ENCODE measurements around the gene PDZD2.

PDZD2 gene

GRCh38 chr5:31924005-31924404 is 285.1 kb downstream of the PDZD2 start:
- Histone ChIP-seq H3K4me3 (ENCODE audit: low read length) (no peak overlapping the region), H3K27me3 (ENCODE audit: control insufficient read depth, low read length) (0 out of 2 replicates have a peak, but pooled peaks cover 3% of the 10 kb centered on the region), H3K4me2 (ENCODE audit: low read length) (no peak overlapping the region), H3K36me3 (ENCODE audit: control insufficient read depth, low read length) (no peaks in the 10 kb centered on the region), H3K4me1 (ENCODE audit: control insufficient read depth, low read length) (no peaks in the 10 kb centered on the region), H3K27ac (ENCODE audit: low read depth, low read length) (no peak overlapping the region), H3K9me3 (ENCODE audit: control insufficient read depth, insufficient read depth, low read length) (no peaks in the 10 kb centered on the region), H4K20me1 (ENCODE audit: control insufficient read depth, insufficient read depth, low read depth, low read length) (no peaks in the 10 kb centered on the region), H3F3A (ENCODE audit: control insufficient read depth, insufficient read depth) (no peaks in the 10 kb centered on the region), H3K9me2 (replicated peaks; ENCODE audit: control insufficient read depth, low read length) (no peaks in the 10 kb centered on the region), H3K79me2 (ENCODE audit: control insufficient read depth, low read length) (no peaks in the 10 kb centered on the region)
- TF ChIP-seq EZH2phosphoT487 (IDR thresholded peaks at IDR 0.05; ENCODE audit: borderline replicate concordance, low read length) = no peak
- TF ChIP-seq, protein P1, sequence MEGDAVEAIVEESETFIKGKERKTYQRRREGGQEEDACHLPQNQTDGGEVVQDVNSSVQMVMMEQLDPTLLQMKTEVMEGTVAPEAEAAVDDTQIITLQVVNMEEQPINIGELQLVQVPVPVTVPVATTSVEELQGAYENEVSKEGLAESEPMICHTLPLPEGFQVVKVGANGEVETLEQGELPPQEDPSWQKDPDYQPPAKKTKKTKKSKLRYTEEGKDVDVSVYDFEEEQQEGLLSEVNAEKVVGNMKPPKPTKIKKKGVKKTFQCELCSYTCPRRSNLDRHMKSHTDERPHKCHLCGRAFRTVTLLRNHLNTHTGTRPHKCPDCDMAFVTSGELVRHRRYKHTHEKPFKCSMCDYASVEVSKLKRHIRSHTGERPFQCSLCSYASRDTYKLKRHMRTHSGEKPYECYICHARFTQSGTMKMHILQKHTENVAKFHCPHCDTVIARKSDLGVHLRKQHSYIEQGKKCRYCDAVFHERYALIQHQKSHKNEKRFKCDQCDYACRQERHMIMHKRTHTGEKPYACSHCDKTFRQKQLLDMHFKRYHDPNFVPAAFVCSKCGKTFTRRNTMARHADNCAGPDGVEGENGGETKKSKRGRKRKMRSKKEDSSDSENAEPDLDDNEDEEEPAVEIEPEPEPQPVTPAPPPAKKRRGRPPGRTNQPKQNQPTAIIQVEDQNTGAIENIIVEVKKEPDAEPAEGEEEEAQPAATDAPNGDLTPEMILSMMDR (IDR thresholded peaks at IDR 0.05; ENCODE audit: low read depth, low read length, poor library complexity, severe bottlenecking) = no peak

GRCh38 chr5:31931874-31932273 is 292.9 kb downstream of the PDZD2 start:
- Histone ChIP-seq H3K27ac (ENCODE audit: low read depth, low read length) (no peak overlapping the region), H3K4me1 (ENCODE audit: control insufficient read depth, low read length) (no peaks in the 10 kb centered on the region), H3K4me3 (ENCODE audit: low read length) (no peak overlapping the region), H3K9me2 (replicated peaks; ENCODE audit: control insufficient read depth, low read length) (no peaks in the 10 kb centered on the region), H3K36me3 (ENCODE audit: control insufficient read depth, low read length) (no peaks in the 10 kb centered on the region), H3K27me3 (ENCODE audit: control insufficient read depth, low read length) (no peaks in the 10 kb centered on the region), H3K9me3 (ENCODE audit: control insufficient read depth, insufficient read depth, low read length) (no peaks in the 10 kb centered on the region), H3F3A (ENCODE audit: control insufficient read depth, insufficient read depth) (no peaks in the 10 kb centered on the region), H4K20me1 (ENCODE audit: control insufficient read depth, insufficient read depth, low read depth, low read length) (no peaks in the 10 kb centered on the region), H3K4me2 (ENCODE audit: low read length) (no peak overlapping the region), H3K79me2 (ENCODE audit: control insufficient read depth, low read length) (no peaks in the 10 kb centered on the region)
- TF ChIP-seq EZH2phosphoT487 (IDR thresholded peaks at IDR 0.05; ENCODE audit: borderline replicate concordance, low read length) = no peak
- TF ChIP-seq, protein P1 (IDR thresholded peaks at IDR 0.05; ENCODE audit: low read depth, low read length, poor library complexity, severe bottlenecking) = no peak

GRCh38 chr5:31934156-31934555 is 295.2 kb downstream of the PDZD2 start:
- Histone ChIP-seq H3K4me2 (ENCODE audit: low read length) (no peak overlapping the region), H3K4me1 (ENCODE audit: control insufficient read depth, low read length) (no peaks in the 10 kb centered on the region), H3K9me2 (replicated peaks; ENCODE audit: control insufficient read depth, low read length) (no peaks in the 10 kb centered on the region), H3K36me3 (ENCODE audit: control insufficient read depth, low read length) (no peaks in the 10 kb centered on the region), H3K79me2 (ENCODE audit: control insufficient read depth, low read length) (no peaks in the 10 kb centered on the region), H3K9me3 (ENCODE audit: control insufficient read depth, insufficient read depth, low read length) (no peaks in the 10 kb centered on the region), H3K27me3 (ENCODE audit: control insufficient read depth, low read length) (no peaks in the 10 kb centered on the region), H3K4me3 (ENCODE audit: low read length) (no peak overlapping the region), H3F3A (ENCODE audit: control insufficient read depth, insufficient read depth) (no peaks in the 10 kb centered on the region), H3K27ac (ENCODE audit: low read depth, low read length) (no peak overlapping the region), H4K20me1 (ENCODE audit: control insufficient read depth, insufficient read depth, low read depth, low read length) (no peaks in the 10 kb centered on the region)
- TF ChIP-seq EZH2phosphoT487 (IDR thresholded peaks at IDR 0.05; ENCODE audit: borderline replicate concordance, low read length) = no peak
- TF ChIP-seq, protein P1 (IDR thresholded peaks at IDR 0.05; ENCODE audit: low read depth, low read length, poor library complexity, severe bottlenecking) = no peak

Data from DOHH2 (cell line).